Measurements from ENCODE around the gene POLK. TPM values are rescaled to one million over a fixed set of nuclear protein-coding genes. Genes with fewer than 3 reads are reported as not detected.
A peak's percentile ranks its signal among the peaks of the same experiment; 100 is the strongest.
"Not testable (repeated sequence)": the region's sequence is repeated elsewhere in the genome, so short reads cannot be mapped to it uniquely, and the experiment has no call there.

POLK gene
- total RNA-seq (2014; rRNA removed; shearing (Covaris generic)), result 24.2 and 36.5 TPM in 2 replicates

GRCh38 chr5:75511435-75512382, at the start of gene POLK, which contains the start of gene CERT1:
TSS of gene POLK (plus strand) at chr5:75511891.
TSS of gene CERT1 (minus strand) at chr5:75511629. CDS start at chr5:75511207, 422 bp downstream.
- DNase-seq (ENCODE audit: low read depth), result peak; percentile 97

- no peak for DNase-seq (ENCODE audit: low read depth)
Observed at GRCh38 chr5:75463726-75464125, 48.0 kb upstream of the POLK start.

GRCh38 chr5:75465480-75465879, 46.2 kb upstream of the POLK start:
- no peak for DNase-seq (ENCODE audit: low read depth)

- no peak for DNase-seq (ENCODE audit: low read depth)
Observed at GRCh38 chr5:75466006-75466716, 45.5 kb upstream of the POLK start.

GRCh38 chr5:75468593-75468992, 43.1 kb upstream of the POLK start:
- DNase-seq (ENCODE audit: low read depth), result no peak

GRCh38 chr5:75469017-75469416, 42.7 kb upstream of the POLK start:
- DNase-seq (ENCODE audit: low read depth), result no peak

GRCh38 chr5:75471193-75471592, 40.5 kb upstream of the POLK start:
- DNase-seq (ENCODE audit: low read depth), result no peak

- no peak for DNase-seq (ENCODE audit: low read depth)
Observed at GRCh38 chr5:75472973-75473372, 38.7 kb upstream of the POLK start.

- DNase-seq (ENCODE audit: low read depth), result no peak
Observed at GRCh38 chr5:75473463-75473862, 38.2 kb upstream of the POLK start.

GRCh38 chr5:75475364-75475763, 36.3 kb upstream of the POLK start:
- no peak for DNase-seq (ENCODE audit: low read depth)

GRCh38 chr5:75481024-75481423, 30.7 kb upstream of the POLK start:
- no peak for DNase-seq (ENCODE audit: low read depth)

GRCh38 chr5:75482482-75482881, 29.2 kb upstream of the POLK start:
- no peak for DNase-seq (ENCODE audit: low read depth)

GRCh38 chr5:75484605-75485004, 27.1 kb upstream of the POLK start:
- no peak for DNase-seq (ENCODE audit: low read depth)

- DNase-seq (ENCODE audit: low read depth), result not testable (repeated sequence)
Observed at GRCh38 chr5:75489847-75490246, 21.8 kb upstream of the POLK start.

GRCh38 chr5:75491621-75492020, 20.1 kb upstream of the POLK start:
- DNase-seq (ENCODE audit: low read depth), result no peak

GRCh38 chr5:75496026-75496425, 15.7 kb upstream of the POLK start:
- no peak for DNase-seq (ENCODE audit: low read depth)

GRCh38 chr5:75498208-75498777, 13.4 kb upstream of the POLK start:
- no peak for DNase-seq (ENCODE audit: low read depth)

- not testable (repeated sequence) for DNase-seq (ENCODE audit: low read depth)
Observed at GRCh38 chr5:75498875-75499274, 12.8 kb upstream of the POLK start.

GRCh38 chr5:75505112-75505511, 6.6 kb upstream of the POLK start:
- DNase-seq (ENCODE audit: low read depth), result not testable (repeated sequence)

GRCh38 chr5:75507841-75508240, 3.9 kb upstream of the POLK start:
- no peak for DNase-seq (ENCODE audit: low read depth)

- DNase-seq (ENCODE audit: low read depth), result no peak
Observed at GRCh38 chr5:75509546-75509945, 2.1 kb upstream of the POLK start.

GRCh38 chr5:75509956-75510355, 1.7 kb upstream of the POLK start:
- DNase-seq (ENCODE audit: low read depth), result peak; percentile 34
